ENCODE measurements around the gene PPP1R36. TPM values are rescaled to one million over a fixed set of nuclear protein-coding genes. Genes with fewer than 3 reads are reported as not detected.
"Not testable (repeated sequence)": the region's sequence is repeated elsewhere in the genome, so short reads cannot be mapped to it uniquely, and the experiment has no call there.

Gene PPP1R36
- total and polyA plus RNA-seq, 2 donors (not counting 3 experiments of a cell fraction or from before 2014, with no cell fraction given) = 0.28 to 0.60 TPM

DNA sequence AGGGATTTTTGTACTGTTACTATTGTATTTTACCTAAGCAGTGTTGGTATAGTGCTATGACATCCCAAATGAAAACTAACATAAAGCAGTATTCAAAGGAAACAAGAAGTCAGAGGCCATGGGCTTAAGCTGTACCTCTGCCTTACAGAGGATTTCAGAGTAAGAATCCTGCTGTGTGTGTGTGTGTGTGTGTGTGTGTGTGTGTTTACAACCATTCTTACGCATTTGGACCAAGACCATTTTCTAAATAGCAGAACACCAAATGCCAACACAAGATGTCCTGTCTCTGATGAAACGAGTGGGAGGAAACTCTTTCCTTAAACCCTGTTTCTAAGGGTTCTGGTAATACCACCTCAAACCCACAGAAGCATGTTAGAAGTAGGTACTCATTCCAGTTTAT is 64.4 kb downstream of the PPP1R36 start:
- no TSS peak for BruUV-seq (replicated peaks)
- POLR2A ChIA-PET = no interaction called here
- Histone ChIP-seq H2AFZ (ENCODE audit: low read depth, low read length) (no peak overlapping the region), H3K4me1 (ENCODE audit: control insufficient read depth, extremely low read depth, insufficient read depth, low read length) (no peaks in the 10 kb centered on the region), H4K20me1 (replicated peaks; ENCODE audit: control insufficient read depth, extremely low read depth, insufficient read depth, low read length) (no peaks in the 10 kb centered on the region), H3K9me1 (replicated peaks; ENCODE audit: control insufficient read depth, extremely low read depth, insufficient read depth, low read length) (no peaks in the 10 kb centered on the region), H3K4me3 (replicated peaks in 1 of 3; ENCODE audit: insufficient read depth in 1 of 3, low read depth in 1 of 3, low read length in 3 of 3) (no peak overlapping the region), H3K79me2 (ENCODE audit: control insufficient read depth, insufficient read depth, low read length) (no peaks in the 10 kb centered on the region), H3K9ac (replicated peaks; ENCODE audit: extremely low read depth, insufficient read depth, low read length) (no peak overlapping the region), H3K9me3 (replicated peaks; ENCODE audit: control insufficient read depth, insufficient read depth, low read length) (no peaks in the 10 kb centered on the region), H3K4me2 (ENCODE audit: insufficient read depth, low read length) (no peak overlapping the region), H3K27me3 (ENCODE audit: control insufficient read depth in 2 of 2, insufficient read depth in 2 of 2, low read length in 2 of 2) (no peaks in the 10 kb centered on the region), H3K36me3 (ENCODE audit: control insufficient read depth in 2 of 2, extremely low read depth in 1 of 2, insufficient read depth in 2 of 2, low read length in 2 of 2) (no peaks in the 10 kb centered on the region), H3K27ac (ENCODE audit: insufficient read depth, low read depth, low read length) (no peak overlapping the region)
- intact Hi-C loops (cut with micrococcal nuclease) (no loop called here), dilution Hi-C loops (cut with MboI; ENCODE audit: extremely low pct_ligation_motif_present, low sequenced_read_pairs) (no loop called here)
- FAIRE-seq = no peak
- TF ChIP-seq EZH2 (IDR thresholded peaks at IDR 0.05; ENCODE audit: borderline replicate concordance, low read depth, low read length, severe bottlenecking) = no peak
- TF ChIP-seq, protein P1, sequence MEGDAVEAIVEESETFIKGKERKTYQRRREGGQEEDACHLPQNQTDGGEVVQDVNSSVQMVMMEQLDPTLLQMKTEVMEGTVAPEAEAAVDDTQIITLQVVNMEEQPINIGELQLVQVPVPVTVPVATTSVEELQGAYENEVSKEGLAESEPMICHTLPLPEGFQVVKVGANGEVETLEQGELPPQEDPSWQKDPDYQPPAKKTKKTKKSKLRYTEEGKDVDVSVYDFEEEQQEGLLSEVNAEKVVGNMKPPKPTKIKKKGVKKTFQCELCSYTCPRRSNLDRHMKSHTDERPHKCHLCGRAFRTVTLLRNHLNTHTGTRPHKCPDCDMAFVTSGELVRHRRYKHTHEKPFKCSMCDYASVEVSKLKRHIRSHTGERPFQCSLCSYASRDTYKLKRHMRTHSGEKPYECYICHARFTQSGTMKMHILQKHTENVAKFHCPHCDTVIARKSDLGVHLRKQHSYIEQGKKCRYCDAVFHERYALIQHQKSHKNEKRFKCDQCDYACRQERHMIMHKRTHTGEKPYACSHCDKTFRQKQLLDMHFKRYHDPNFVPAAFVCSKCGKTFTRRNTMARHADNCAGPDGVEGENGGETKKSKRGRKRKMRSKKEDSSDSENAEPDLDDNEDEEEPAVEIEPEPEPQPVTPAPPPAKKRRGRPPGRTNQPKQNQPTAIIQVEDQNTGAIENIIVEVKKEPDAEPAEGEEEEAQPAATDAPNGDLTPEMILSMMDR (IDR thresholded peaks at IDR 0.05; ENCODE audit: extremely low read depth in 1 of 2, insufficient read depth in 1 of 2, low read depth in 1 of 2, low read length in 2 of 2) = no peak
- DNase-seq (ENCODE audit: low read depth, low spot score) = no peak
- CTCF ChIA-PET = interaction anchor here (1.0 to 1.7 kb wide), 6 partner anchors 12 to 269 kb away, joined by 3 to 6 read pairs (median 4); no protein-coding TSS in a partner anchor

DNA sequence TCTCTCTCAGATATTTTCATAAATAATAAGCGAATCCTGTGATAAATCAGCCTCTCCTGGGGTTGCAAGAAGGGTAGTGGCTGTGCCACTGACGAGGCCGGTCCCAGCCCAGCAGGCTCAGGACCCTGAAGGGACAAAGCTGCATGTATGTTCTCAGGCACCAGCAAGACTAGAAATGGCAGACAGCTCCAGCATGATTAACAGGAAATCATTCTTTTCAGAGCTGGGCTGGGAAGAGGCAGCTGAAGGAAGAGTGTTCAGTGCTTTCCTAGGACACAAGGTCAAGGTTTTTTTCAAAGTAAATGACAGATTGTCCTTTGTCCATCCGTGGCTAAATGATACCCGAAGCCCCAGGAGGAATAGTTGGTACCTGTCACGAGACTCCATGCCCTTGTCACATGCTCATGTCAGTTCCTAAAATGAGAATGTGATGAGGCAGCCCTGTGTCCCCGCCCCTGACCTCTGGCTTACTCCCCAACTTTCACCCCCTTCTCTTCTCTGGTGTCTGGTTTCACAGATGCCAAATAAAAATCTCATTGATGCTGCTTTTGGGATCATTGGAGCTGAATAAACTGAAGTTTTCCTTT is 65.1 kb downstream of the PPP1R36 start:
- Histone ChIP-seq H3K9me3 (replicated peaks; ENCODE audit: control insufficient read depth, insufficient read depth, low read length) (no peaks in the 10 kb centered on the region), H3K4me1 (ENCODE audit: control insufficient read depth, extremely low read depth, insufficient read depth, low read length) (no peaks in the 10 kb centered on the region), H3K4me3 (replicated peaks in 1 of 3; ENCODE audit: insufficient read depth in 1 of 3, low read depth in 1 of 3, low read length in 3 of 3) (no peak overlapping the region), H3K4me2 (ENCODE audit: insufficient read depth, low read length) (no peak overlapping the region), H3K9me1 (replicated peaks; ENCODE audit: control insufficient read depth, extremely low read depth, insufficient read depth, low read length) (no peaks in the 10 kb centered on the region), H3K79me2 (ENCODE audit: control insufficient read depth, insufficient read depth, low read length) (no peaks in the 10 kb centered on the region), H2AFZ (ENCODE audit: low read depth, low read length) (no peak overlapping the region), H3K36me3 (ENCODE audit: control insufficient read depth in 2 of 2, extremely low read depth in 1 of 2, insufficient read depth in 2 of 2, low read length in 2 of 2) (no peaks in the 10 kb centered on the region), H3K27ac (ENCODE audit: insufficient read depth, low read depth, low read length) (no peak overlapping the region), H4K20me1 (replicated peaks; ENCODE audit: control insufficient read depth, extremely low read depth, insufficient read depth, low read length) (no peaks in the 10 kb centered on the region), H3K27me3 (ENCODE audit: control insufficient read depth in 2 of 2, insufficient read depth in 2 of 2, low read length in 2 of 2) (peaks cover 0 to 3% of the 10 kb centered on the region in 2 experiments), H3K9ac (replicated peaks; ENCODE audit: extremely low read depth, insufficient read depth, low read length) (no peak overlapping the region)
- ChIA-PET POLR2A (no interaction called here), CTCF (interaction anchor here (1.0 to 1.6 kb wide), 4 partner anchors 15 to 55 kb away, joined by 3 to 6 read pairs (median 4); no protein-coding TSS in a partner anchor)
- no TSS peak for BruUV-seq (replicated peaks)
- intact Hi-C loops (cut with micrococcal nuclease) (no loop called here), dilution Hi-C loops (cut with MboI; ENCODE audit: extremely low pct_ligation_motif_present, low sequenced_read_pairs) (no loop called here)
- DNase-seq (ENCODE audit: low read depth, low spot score) = no peak
- FAIRE-seq = no peak
- TF ChIP-seq POLR2A (IDR thresholded peaks at IDR 0.05; ENCODE audit: low read depth, low read length) = no peak
- TF ChIP-seq POLR2AphosphoS5 (IDR thresholded peaks at IDR 0.05; ENCODE audit: insufficient read depth, low read depth, low read length) = no peak
- no peak for TF ChIP-seq MYC (IDR thresholded peaks at IDR 0.05; ENCODE audit: low read depth, low read length)
- TF ChIP-seq, protein P2, sequence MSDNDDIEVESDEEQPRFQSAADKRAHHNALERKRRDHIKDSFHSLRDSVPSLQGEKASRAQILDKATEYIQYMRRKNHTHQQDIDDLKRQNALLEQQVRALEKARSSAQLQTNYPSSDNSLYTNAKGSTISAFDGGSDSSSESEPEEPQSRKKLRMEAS (IDR thresholded peaks at IDR 0.05; ENCODE audit: insufficient read depth, insufficient read length) = no peak

DNA sequence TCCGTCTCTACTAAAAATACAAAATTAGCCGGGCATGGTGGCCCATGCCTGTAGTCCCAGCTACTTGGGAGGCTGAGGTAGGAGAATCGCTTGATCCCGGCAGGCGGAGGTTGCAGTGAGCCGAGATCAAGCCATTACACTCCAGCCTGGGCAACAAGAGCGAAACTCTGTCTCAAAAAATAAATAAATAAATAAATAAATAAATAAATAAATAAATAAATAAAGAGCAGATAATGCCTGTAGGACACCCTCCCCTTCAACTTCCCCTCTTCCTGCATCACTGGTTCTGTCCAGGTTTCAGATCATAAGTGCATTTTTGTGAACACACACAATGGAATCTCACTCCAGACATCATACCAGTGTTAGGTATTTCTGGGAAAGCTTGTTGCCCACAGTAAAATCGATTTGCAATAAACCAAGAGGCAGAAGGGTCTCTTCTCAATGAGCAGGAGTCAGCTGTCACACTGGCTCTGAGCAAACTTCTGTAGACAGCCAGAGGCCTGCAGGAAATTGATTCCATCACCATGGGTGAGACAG is 68.2 kb downstream of the PPP1R36 start:
- dilution Hi-C loops (cut with MboI; ENCODE audit: extremely low pct_ligation_motif_present, low sequenced_read_pairs); H3K4me2 ChIP-seq (ENCODE audit: insufficient read depth, low read length); H3K27ac ChIP-seq (ENCODE audit: insufficient read depth, low read depth, low read length); H3K9me1 ChIP-seq (replicated peaks; ENCODE audit: control insufficient read depth, extremely low read depth, insufficient read depth, low read length); FAIRE-seq; H3K36me3 ChIP-seq (ENCODE audit: control insufficient read depth in 2 of 2, extremely low read depth in 1 of 2, insufficient read depth in 2 of 2, low read length in 2 of 2); H3K4me3 ChIP-seq (replicated peaks in 1 of 3; ENCODE audit: insufficient read depth in 1 of 3, low read depth in 1 of 3, low read length in 3 of 3); H3K79me2 ChIP-seq (ENCODE audit: control insufficient read depth, insufficient read depth, low read length); intact Hi-C loops (cut with micrococcal nuclease); H3K4me1 ChIP-seq (ENCODE audit: control insufficient read depth, extremely low read depth, insufficient read depth, low read length); DNase-seq (ENCODE audit: low read depth, low spot score); BruUV-seq (replicated peaks); H3K9ac ChIP-seq (replicated peaks; ENCODE audit: extremely low read depth, insufficient read depth, low read length); H2AFZ ChIP-seq (ENCODE audit: low read depth, low read length); POLR2A ChIA-PET; H3K9me3 ChIP-seq (replicated peaks; ENCODE audit: control insufficient read depth, insufficient read depth, low read length); H4K20me1 ChIP-seq (replicated peaks; ENCODE audit: control insufficient read depth, extremely low read depth, insufficient read depth, low read length); H3K27me3 ChIP-seq (ENCODE audit: control insufficient read depth in 2 of 2, insufficient read depth in 2 of 2, low read length in 2 of 2): not testable (repeated sequence)
- CTCF ChIA-PET = interaction anchor here (0.9 to 1.0 kb wide), 2 partner anchors 10 to 19 kb away, joined by 3 read pairs; no protein-coding TSS in a partner anchor
